HCT116 (cell line): ENCODE results near the gene RHBDD1.

Experiments used
- ELF1 ChIP-seq: IDR thresholded peaks from 2 replicates; pipeline ENCODE4 v1.6.1; 2012; ENCODE audit warnings: low read depth, borderline replicate concordance
- EZH2phosphoT487 ChIP-seq: fragments of 200-600 bp; IDR thresholded peaks from 2 replicates; pipeline ENCODE4 v1.6.1; 2018; ENCODE audit warnings: antibody characterized with exemption, borderline replicate concordance
- POLR2A ChIP-seq: IDR thresholded peaks from 2 replicates; pipeline ENCODE4 v1.7.0; 2011; ENCODE audit warnings: borderline replicate concordance; ENCODE audit not compliant: insufficient read depth, insufficient read length; ENCODE audit errors: extremely low read depth
- RAD21 ChIP-seq: IDR thresholded peaks from 2 replicates; pipeline ENCODE4 v1.6.1; 2012; ENCODE audit warnings: low read depth, mild to moderate bottlenecking
- SP1 ChIP-seq: IDR thresholded peaks from 2 replicates; pipeline ENCODE4 v1.6.1; 2012; ENCODE audit warnings: low read depth
- TF ChIP-seq, protein P1 (sequence below), 3 experiments: fragments of 200-600 bp in 1 of 3; sonication (generic) in 1 of 3; IDR thresholded peaks in 2 of 3; conservative IDR thresholded peaks in 1 of 3; 2 replicates each; pipeline ENCODE4 v1.5.1; 2012 to 2017; ENCODE audit warnings: low read depth in 2 of 3, low read length in 2 of 3, antibody characterized with exemption in 1 of 3, borderline replicate concordance in 1 of 3, control low read depth in 1 of 3, mild to moderate bottlenecking in 1 of 3, mixed read lengths in 1 of 3, mixed run types in 1 of 3, moderate library complexity in 1 of 3; ENCODE audit not compliant: insufficient read depth in 1 of 3
- TF ChIP-seq, protein P2 (sequence below): IDR thresholded peaks from 2 replicates; pipeline ENCODE4 v1.6.1; 2012
- TF ChIP-seq, protein P3 (sequence below): IDR thresholded peaks from 2 replicates; pipeline ENCODE4 v1.6.1; 2011; ENCODE audit warnings: mild to moderate bottlenecking, low read length, moderate library complexity; ENCODE audit not compliant: insufficient replicate concordance; ENCODE audit errors: extremely low read depth
- TF ChIP-seq, protein P4 (sequence below): IDR thresholded peaks from 2 replicates; pipeline ENCODE4 v1.6.1; 2012; ENCODE audit warnings: low read depth

DNA sequence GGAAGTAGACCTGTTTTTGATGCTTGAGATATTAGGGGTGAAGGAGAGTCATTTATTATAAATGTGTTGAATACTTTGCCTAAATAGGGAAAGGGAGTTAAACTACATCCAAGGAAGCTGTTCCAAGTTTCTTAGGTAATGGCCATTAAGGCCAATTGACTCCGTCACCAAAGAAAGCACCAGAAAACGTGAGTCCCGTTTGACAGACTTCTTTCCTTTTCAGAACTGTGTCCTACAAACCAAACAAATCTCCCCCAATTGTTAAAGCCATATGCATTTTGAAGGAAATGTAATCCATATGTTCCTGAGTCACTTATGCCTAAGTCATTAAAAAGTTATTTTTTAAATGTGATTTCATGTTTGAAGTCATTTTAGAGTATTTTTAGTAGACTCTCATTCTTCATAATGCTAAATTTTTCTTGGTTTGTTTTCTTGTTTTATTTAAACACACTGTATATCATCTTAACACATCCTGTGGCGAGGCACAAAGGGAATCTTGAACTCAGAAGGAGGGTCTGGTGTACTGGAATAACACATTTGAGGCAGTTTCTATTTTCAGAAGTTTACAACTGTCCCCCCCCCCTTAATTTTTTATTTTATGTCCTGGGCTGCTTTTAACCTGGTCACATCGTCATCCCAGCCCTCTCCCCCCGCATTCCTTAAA is 133.7 kb downstream of the RHBDD1 start:
- TF ChIP-seq RAD21 (no peak), POLR2A (no peak), EZH2phosphoT487 (no peak), ELF1 (no peak), SP1 (no peak)
- TF ChIP-seq, protein P1, sequence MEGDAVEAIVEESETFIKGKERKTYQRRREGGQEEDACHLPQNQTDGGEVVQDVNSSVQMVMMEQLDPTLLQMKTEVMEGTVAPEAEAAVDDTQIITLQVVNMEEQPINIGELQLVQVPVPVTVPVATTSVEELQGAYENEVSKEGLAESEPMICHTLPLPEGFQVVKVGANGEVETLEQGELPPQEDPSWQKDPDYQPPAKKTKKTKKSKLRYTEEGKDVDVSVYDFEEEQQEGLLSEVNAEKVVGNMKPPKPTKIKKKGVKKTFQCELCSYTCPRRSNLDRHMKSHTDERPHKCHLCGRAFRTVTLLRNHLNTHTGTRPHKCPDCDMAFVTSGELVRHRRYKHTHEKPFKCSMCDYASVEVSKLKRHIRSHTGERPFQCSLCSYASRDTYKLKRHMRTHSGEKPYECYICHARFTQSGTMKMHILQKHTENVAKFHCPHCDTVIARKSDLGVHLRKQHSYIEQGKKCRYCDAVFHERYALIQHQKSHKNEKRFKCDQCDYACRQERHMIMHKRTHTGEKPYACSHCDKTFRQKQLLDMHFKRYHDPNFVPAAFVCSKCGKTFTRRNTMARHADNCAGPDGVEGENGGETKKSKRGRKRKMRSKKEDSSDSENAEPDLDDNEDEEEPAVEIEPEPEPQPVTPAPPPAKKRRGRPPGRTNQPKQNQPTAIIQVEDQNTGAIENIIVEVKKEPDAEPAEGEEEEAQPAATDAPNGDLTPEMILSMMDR (IDR thresholded peaks at IDR 0.05 in 2 of 3, conservative IDR thresholded peaks at IDR 0.05 in 1 of 3; ENCODE audit: borderline replicate concordance in 1 of 3, insufficient read depth in 1 of 3, low read depth in 2 of 3, low read length in 2 of 3) = no peak
- TF ChIP-seq, protein P2, sequence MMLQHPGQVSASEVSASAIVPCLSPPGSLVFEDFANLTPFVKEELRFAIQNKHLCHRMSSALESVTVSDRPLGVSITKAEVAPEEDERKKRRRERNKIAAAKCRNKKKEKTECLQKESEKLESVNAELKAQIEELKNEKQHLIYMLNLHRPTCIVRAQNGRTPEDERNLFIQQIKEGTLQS = no peak
- TF ChIP-seq, protein P3, sequence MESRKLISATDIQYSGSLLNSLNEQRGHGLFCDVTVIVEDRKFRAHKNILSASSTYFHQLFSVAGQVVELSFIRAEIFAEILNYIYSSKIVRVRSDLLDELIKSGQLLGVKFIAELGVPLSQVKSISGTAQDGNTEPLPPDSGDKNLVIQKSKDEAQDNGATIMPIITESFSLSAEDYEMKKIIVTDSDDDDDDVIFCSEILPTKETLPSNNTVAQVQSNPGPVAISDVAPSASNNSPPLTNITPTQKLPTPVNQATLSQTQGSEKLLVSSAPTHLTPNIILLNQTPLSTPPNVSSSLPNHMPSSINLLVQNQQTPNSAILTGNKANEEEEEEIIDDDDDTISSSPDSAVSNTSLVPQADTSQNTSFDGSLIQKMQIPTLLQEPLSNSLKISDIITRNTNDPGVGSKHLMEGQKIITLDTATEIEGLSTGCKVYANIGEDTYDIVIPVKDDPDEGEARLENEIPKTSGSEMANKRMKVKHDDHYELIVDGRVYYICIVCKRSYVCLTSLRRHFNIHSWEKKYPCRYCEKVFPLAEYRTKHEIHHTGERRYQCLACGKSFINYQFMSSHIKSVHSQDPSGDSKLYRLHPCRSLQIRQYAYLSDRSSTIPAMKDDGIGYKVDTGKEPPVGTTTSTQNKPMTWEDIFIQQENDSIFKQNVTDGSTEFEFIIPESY = no peak
- TF ChIP-seq, protein P4, sequence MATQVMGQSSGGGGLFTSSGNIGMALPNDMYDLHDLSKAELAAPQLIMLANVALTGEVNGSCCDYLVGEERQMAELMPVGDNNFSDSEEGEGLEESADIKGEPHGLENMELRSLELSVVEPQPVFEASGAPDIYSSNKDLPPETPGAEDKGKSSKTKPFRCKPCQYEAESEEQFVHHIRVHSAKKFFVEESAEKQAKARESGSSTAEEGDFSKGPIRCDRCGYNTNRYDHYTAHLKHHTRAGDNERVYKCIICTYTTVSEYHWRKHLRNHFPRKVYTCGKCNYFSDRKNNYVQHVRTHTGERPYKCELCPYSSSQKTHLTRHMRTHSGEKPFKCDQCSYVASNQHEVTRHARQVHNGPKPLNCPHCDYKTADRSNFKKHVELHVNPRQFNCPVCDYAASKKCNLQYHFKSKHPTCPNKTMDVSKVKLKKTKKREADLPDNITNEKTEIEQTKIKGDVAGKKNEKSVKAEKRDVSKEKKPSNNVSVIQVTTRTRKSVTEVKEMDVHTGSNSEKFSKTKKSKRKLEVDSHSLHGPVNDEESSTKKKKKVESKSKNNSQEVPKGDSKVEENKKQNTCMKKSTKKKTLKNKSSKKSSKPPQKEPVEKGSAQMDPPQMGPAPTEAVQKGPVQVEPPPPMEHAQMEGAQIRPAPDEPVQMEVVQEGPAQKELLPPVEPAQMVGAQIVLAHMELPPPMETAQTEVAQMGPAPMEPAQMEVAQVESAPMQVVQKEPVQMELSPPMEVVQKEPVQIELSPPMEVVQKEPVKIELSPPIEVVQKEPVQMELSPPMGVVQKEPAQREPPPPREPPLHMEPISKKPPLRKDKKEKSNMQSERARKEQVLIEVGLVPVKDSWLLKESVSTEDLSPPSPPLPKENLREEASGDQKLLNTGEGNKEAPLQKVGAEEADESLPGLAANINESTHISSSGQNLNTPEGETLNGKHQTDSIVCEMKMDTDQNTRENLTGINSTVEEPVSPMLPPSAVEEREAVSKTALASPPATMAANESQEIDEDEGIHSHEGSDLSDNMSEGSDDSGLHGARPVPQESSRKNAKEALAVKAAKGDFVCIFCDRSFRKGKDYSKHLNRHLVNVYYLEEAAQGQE = no peak
